ENCODE results near the gene TMEM200C. TPM values are rescaled to one million over a fixed set of nuclear protein-coding genes. Genes with fewer than 3 reads are reported as not detected.

The TMEM200C gene
- total and polyA plus RNA-seq, 9 of the 15 experiments (the other 6 are each of a cell fraction or from before 2014, with no cell fraction given), result 0.04 TPM; not detected in 8

DNA sequence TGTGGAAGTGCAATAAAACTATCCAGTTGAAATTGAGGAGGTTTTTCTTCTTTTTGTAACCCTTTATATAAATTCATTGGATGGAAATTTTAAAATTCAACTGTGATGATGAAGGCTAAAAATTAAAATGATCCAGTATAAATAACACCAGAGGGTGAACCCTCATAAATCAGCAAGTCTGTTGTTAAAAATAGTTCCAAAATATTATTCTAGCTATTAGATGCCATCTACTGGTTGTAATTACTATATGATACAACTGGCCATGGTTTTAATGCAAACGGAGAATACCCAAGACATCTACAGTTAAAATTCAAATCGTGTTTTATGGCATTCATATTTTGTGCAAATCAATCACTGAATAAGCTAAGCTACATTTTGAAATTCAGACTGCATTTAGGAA lies 53.8 kb downstream of the TMEM200C start (continued):
- TF ChIP-seq, protein P1, sequence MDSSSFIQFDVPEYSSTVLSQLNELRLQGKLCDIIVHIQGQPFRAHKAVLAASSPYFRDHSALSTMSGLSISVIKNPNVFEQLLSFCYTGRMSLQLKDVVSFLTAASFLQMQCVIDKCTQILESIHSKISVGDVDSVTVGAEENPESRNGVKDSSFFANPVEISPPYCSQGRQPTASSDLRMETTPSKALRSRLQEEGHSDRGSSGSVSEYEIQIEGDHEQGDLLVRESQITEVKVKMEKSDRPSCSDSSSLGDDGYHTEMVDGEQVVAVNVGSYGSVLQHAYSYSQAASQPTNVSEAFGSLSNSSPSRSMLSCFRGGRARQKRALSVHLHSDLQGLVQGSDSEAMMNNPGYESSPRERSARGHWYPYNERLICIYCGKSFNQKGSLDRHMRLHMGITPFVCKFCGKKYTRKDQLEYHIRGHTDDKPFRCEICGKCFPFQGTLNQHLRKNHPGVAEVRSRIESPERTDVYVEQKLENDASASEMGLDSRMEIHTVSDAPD (CRISPR knock-in tag; IDR thresholded peaks at IDR 0.05), result no peak
- no peak for TF ChIP-seq POLR2AphosphoS5 (IDR thresholded peaks at IDR 0.05; ENCODE audit: control insufficient read depth, insufficient read depth, low read depth, low read length)
- TF ChIP-seq CXXC5 (CRISPR knock-in tag; IDR thresholded peaks at IDR 0.05), result no peak
- no peak for TF ChIP-seq HDAC3 (IDR thresholded peaks at IDR 0.05; ENCODE audit: borderline replicate concordance, partially characterized antibody)
- no peak for TF ChIP-seq ZNF24 (IDR thresholded peaks at IDR 0.05)

DNA sequence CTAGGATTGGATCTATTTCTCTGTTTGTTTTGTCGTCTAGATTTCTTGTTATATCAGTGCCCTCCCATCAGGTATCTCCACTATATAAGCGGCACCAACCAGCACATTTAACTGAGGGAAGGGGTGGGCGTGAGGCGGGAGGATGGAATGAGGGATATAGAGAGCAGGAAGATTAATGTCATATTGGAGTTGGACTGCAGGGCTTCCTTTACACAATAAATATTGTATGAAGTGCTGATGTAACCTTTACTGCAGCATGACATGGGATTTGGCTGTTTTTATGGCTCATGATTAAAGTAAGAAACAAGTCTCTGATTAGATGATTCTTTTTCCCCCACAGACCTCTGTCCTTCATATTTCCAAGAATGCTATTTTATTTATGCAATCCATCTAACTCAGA lies 54.8 kb downstream of the TMEM200C start:
- no peaks in the 10 kb centered on the region for H3K79me2 ChIP-seq (ENCODE audit: control insufficient read depth, insufficient read depth, low read length)
- BruUV-seq (replicated peaks), result no TSS peak
- in situ Hi-C loops (cut with MboI) (no loop called here), intact Hi-C loops (cut with micrococcal nuclease) (no loop called here)
- no peak overlapping the region for H3K27ac ChIP-seq (ENCODE audit: extremely low read depth, low read depth, low read length)
- H3K9ac ChIP-seq (ENCODE audit: insufficient read depth in 1 of 2, low read depth in 2 of 2, low read length in 2 of 2), result no peak overlapping the region
- POLR2A ChIA-PET, result no interaction called here
- no peaks in the 10 kb centered on the region for H3K9me3 ChIP-seq (replicated peaks; ENCODE audit: control insufficient read depth, insufficient read depth, low read depth, low read length)
- CTCF ChIA-PET (ENCODE audit: low intra/inter-chr PET ratio), result no interaction called here
- no peak overlapping the region for H3K4me3 ChIP-seq
- no peaks in the 10 kb centered on the region for H3K36me3 ChIP-seq (ENCODE audit: control insufficient read depth, insufficient read depth, low read length)
- WGBS (ENCODE audit: insufficient coverage, low coverage, missing lambda C conversion rate), result 2% methylated on average over 4 of the region's 4 CpGs
- H3K4me1 ChIP-seq (replicated peaks in 1 of 2; ENCODE audit: control insufficient read depth in 2 of 2, insufficient read depth in 2 of 2, low read length in 2 of 2), result no peaks in the 10 kb centered on the region
- H3K4me2 ChIP-seq (ENCODE audit: insufficient read depth, low read length), result no peak overlapping the region
- H3K27me3 ChIP-seq (ENCODE audit: control insufficient read depth in 2 of 2, insufficient read depth in 2 of 2, low read length in 2 of 2), result no peaks in the 10 kb centered on the region
- ATAC-seq (no peak), FAIRE-seq (no peak), DNase-seq (ENCODE audit: extremely low read depth in 1 of 4, low spot score in 3 of 4) (no peak)
- no peak overlapping the region for H2AFZ ChIP-seq (ENCODE audit: low read depth, low read length)
- no peaks in the 10 kb centered on the region for H4K20me1 ChIP-seq (replicated peaks; ENCODE audit: control insufficient read depth, insufficient read depth, low read length)
- H3K9me1 ChIP-seq (ENCODE audit: control insufficient read depth, insufficient read depth, low read length), result no peaks in the 10 kb centered on the region
- TF ChIP-seq ATF1 (CRISPR knock-in tag; IDR thresholded peaks at IDR 0.05) (no peak), ATF1 (tag; IDR thresholded peaks at IDR 0.05) (no peak), PYGO2 (tag; IDR thresholded peaks at IDR 0.05) (no peak), ZNF354B (CRISPR knock-in tag; IDR thresholded peaks at IDR 0.05) (no peak), COPS2 (conservative IDR thresholded peaks at IDR 0.05) (no peak), EHMT2 (IDR thresholded peaks at IDR 0.05) (no peak), STAT5A (IDR thresholded peaks at IDR 0.05; ENCODE audit: borderline replicate concordance, low read length) (no peak)
